ENCODE results near the gene LAMB2. TPM values are rescaled to one million over a fixed set of nuclear protein-coding genes. Genes with fewer than 3 reads are reported as not detected.

Gene LAMB2
- 460 and 630 TPM in 2 replicates for total RNA-seq (ENCODE audit: low replicate concordance)

GRCh38 chr3:49132437-49133225 is at the start of gene LAMB2:
Gene LAMB2 (minus strand): TSS chr3:49133050. CDS start chr3:49132867, 183 bp downstream.

DNA sequence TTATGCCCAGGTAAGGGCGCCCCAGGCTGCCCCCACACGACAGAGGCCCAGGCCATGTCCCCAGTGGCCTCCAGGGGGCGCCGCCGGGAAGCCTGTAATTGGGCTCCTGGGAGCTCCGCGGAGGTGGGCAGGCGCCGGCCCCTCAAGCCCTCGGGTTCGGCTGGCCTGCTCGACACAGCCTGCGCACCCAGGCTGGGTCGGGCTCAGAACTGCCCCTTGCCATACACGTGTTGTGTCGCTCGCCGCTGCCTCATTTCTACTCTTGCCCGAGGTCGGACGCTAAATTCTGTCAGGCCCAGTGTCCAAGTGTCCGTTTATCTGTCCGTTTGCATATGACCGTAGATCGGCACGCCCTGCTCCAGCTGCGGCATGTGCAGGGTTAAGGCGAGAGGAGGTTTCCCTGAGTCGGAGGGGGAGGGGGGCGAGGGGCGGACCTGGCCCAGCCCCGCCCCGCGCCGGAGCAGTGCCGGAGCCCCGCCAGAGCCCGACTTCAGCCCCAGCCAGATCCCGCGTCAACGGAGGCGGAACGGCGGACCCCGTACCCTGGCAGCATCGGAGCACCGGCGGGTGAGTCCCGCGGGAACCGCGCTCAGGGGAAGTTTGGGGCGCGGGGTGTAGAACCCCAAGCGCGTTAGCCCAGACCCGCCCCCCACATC is 38.4 kb upstream of the LAMB2 start, which contains the start of gene KLHDC8B:
KLHDC8B (plus strand) TSS at position 480 of the 656 bp plus-strand sequence. CDS start 1,172 bp downstream, outside the sequence.

GRCh38 chr3:49165771-49166751 is 33.2 kb upstream of the LAMB2 start, which contains the start of gene CCDC71:
Gene CCDC71 (minus strand): TSS chr3:49166331. CDS start chr3:49164208, 2,123 bp downstream.

DNA sequence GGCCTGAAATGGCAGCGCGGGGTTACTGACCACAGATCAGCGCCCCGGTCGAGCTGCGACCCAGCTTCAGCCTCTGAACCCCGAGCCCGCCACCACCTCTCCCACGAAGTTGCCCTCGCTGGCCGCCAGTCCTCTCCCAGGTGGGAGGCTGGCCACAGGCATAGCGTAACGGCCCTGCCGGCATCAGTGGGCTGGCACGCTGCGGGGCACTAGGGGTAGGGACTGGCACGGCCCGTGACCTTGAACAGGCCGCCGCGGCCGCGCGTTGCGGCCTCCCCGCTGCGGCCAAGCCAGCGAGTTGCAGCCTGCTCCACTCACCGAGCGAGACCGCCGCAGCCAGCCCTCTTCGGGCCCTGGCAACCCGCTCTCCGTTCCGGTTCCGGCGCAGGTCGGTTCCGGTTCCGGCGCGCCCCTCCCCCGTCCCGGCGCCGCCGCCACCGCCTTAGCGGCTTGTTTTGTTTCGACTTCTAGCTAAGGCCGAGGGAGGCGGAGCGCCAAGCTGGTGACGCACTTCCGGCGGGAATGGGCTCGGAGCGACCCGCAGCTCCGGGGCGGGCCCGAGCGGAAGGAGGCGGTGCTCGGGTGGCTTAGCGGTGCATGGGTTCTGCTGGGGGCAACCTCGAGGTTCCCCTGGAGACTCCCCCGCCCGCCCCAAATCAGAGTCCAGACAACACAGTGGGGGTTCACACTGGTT is 12.3 kb downstream of the LAMB2 start, which contains the start of gene USP19:
USP19 (minus strand) TSS at position 386 of the 694 bp plus-strand sequence. CDS start 1,678 bp downstream, outside the sequence.

GRCh38 chr3:49104427-49105291 is 28.2 kb downstream of the LAMB2 start, which contains the start of gene QARS1:
Gene QARS1 (minus strand): TSS chr3:49104757. CDS start chr3:49104733, 24 bp downstream.

DNA sequence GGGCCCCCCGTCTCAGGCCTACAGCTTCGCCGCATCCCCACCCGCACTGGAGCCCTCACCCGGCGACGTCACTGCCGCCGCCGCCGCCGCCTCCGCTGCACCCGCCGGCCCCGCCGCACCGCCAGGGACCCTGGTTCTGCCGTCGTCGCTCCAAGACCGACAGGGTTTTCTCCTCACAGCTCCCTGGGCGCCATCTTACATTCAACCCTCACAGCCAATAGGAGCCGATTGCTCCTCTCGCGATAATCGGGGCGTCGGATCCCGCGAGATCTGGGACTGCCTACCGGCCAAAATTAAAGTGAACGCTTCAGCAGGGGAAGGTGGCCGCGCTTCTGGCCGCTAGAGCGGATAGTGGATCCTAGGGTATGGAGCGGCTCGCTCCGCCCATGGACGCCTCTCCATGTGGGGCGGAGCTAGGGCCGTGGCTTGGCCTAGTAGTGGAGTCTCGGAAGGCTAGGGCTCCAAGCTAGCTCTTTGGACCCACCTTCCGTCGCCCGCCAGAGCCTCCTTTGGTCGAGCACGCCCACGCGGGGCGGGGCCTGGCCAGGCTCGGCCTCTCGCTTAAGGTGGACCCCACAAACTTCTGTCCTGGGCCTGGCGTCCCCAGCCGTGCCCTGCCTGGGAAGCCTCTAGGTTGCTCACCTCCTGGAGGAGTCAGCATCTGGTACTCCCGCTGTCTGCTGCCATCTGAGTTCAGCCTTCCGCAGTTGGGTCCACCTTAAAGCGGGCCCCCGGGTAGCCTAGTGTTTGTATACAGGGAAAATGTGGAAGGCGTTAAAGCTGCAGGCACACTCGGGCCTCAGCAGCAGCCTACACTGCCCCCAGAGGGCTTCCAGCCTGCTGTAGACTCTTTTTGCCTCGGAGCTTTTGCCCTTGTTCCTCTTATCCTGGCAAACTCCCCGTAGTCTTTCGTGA is 38.7 kb downstream of the LAMB2 start, which contains the start of gene QRICH1:
QRICH1 (minus strand) TSS at position 219 of the 915 bp plus-strand sequence. CDS start 17,054 bp downstream, outside the sequence.

Other genes with a start within 250 kb of the LAMB2 start
- gene SLC25A20, start 234.2 kb downstream of the LAMB2 start, total RNA-seq (ENCODE audit: low replicate concordance): 26.5 and 26.8 TPM in 2 replicates
- 60.4 and 83.5 TPM in 2 replicates for gene ARIH2, start 214.2 kb downstream of the LAMB2 start, total RNA-seq (ENCODE audit: low replicate concordance)
- gene P4HTM, start 142.8 kb downstream of the LAMB2 start, total RNA-seq (ENCODE audit: low replicate concordance): 23.9 and 31.9 TPM in 2 replicates
- gene WDR6, start 125.7 kb downstream of the LAMB2 start, total RNA-seq (ENCODE audit: low replicate concordance): 72.6 and 112 TPM in 2 replicates
- gene DALRD3, start 114.5 kb downstream of the LAMB2 start, total RNA-seq (ENCODE audit: low replicate concordance): 43.7 and 57.4 TPM in 2 replicates
- gene NDUFAF3, start 110.9 kb downstream of the LAMB2 start, total RNA-seq (ENCODE audit: low replicate concordance): 84.1 and 92.2 TPM in 2 replicates
- gene IMPDH2, start 103.7 kb downstream of the LAMB2 start, total RNA-seq (ENCODE audit: low replicate concordance): 433 and 547 TPM in 2 replicates
- 46.3 and 51.3 TPM in 2 replicates for gene QRICH1, start 39.0 kb downstream of the LAMB2 start, total RNA-seq (ENCODE audit: low replicate concordance)
- gene QARS1, start 28.3 kb downstream of the LAMB2 start, total RNA-seq (ENCODE audit: low replicate concordance): 299 and 321 TPM in 2 replicates
- gene USP19, start 12.2 kb downstream of the LAMB2 start, total RNA-seq (ENCODE audit: low replicate concordance): 34.7 and 77.0 TPM in 2 replicates
- 13.8 and 19.6 TPM in 2 replicates for gene CCDC71, start 33.3 kb upstream of the LAMB2 start, total RNA-seq (ENCODE audit: low replicate concordance)
- 24.7 and 26.5 TPM in 2 replicates for gene KLHDC8B, start 38.5 kb upstream of the LAMB2 start, total RNA-seq (ENCODE audit: low replicate concordance)
- 0.59 and 0.90 TPM in 2 replicates for gene C3orf62, start 144.2 kb upstream of the LAMB2 start, total RNA-seq (ENCODE audit: low replicate concordance)
- gene USP4, start 207.0 kb upstream of the LAMB2 start, total RNA-seq (ENCODE audit: low replicate concordance): 23.2 and 28.2 TPM in 2 replicates
- gene GPX1, start 225.3 kb upstream of the LAMB2 start, total RNA-seq (ENCODE audit: low replicate concordance): 401 and 519 TPM in 2 replicates

All from smooth muscle cell of the coronary artery (primary cell).